HG03095 (cell line): ENCODE data around the gene NHEJ1.

Experiments
- ATAC-seq: cut with Tn5 transposase; IDR thresholded peaks from one replicate; pipeline ENCODE4 v1.9.1; 2021; ENCODE audit warnings: moderate library complexity; ENCODE audit not compliant: unreplicated experiment

The NHEJ1 gene

DNA sequence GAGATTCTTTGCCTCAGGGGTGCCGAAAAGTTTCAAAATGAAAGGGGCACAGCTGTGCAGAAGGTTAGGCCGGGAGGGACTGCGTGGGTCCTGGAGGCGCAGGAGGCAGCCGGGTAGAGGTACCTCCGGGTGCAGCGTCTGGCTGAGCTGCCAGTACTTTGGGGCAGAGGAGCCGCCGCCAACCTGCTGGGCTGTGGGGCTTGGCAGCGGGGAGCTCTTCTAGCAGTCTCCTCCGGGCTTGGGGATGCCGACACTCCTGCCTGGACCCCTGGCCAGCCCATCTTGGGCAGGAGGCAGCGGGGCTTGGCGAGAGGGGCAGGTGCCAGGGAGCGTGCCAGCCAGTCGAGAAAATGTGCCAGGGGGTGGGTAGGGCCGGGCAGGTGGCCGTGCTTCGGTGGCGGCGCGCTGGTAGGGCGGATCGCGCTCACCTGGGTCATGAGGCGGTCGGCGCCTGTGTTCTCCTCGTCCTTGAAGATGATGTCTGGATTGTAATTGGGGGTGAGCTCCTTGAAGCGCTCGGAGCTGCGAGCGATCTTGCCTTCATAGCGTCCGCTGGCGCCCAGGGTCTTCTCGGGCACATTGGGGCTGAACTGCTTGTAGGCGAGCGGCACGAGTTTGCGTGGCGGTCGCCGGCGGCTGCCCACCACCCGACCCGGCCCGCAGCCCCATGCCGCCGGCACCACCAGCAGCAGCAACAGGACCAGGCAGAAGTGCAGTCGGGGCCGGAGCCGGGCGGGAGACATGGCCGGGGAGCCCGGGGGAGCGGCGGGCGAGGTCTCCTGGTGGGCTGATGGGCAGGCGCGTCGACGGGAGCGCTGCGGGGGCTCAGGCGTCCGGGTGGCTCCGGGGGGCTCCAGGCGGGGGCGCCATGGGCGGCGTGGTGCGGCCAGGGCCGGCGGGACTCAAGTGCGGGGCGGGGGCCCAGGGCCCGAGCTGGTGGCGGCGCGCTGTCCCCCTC lies 100.6 kb downstream of the NHEJ1 start:
- no peak for ATAC-seq

DNA sequence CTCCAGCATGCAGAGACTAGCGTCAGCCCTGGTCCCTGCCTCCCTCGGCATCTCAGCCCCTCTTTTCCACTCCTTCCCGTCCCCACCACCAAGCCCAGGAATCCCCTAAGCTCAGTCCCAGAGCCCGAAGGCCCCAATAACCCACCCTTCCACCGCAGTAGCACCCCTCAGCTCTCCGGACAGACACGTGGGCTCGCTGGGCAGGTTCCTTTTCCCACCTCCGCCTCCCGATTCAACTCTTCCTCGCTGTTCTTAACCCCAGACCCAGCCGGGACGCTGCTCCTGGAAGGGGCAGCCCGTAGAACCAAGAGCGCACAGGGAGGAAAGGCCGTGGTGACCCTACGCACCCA lies 101.3 kb downstream of the NHEJ1 start:
- no peak for ATAC-seq

GRCh38 chr2:219058541-219059374 lies 101.9 kb downstream of the NHEJ1 start:
- ATAC-seq, result no peak

GRCh38 chr2:219057709-219058540 lies 102.7 kb downstream of the NHEJ1 start:
- peak; percentile 89 for ATAC-seq

DNA sequence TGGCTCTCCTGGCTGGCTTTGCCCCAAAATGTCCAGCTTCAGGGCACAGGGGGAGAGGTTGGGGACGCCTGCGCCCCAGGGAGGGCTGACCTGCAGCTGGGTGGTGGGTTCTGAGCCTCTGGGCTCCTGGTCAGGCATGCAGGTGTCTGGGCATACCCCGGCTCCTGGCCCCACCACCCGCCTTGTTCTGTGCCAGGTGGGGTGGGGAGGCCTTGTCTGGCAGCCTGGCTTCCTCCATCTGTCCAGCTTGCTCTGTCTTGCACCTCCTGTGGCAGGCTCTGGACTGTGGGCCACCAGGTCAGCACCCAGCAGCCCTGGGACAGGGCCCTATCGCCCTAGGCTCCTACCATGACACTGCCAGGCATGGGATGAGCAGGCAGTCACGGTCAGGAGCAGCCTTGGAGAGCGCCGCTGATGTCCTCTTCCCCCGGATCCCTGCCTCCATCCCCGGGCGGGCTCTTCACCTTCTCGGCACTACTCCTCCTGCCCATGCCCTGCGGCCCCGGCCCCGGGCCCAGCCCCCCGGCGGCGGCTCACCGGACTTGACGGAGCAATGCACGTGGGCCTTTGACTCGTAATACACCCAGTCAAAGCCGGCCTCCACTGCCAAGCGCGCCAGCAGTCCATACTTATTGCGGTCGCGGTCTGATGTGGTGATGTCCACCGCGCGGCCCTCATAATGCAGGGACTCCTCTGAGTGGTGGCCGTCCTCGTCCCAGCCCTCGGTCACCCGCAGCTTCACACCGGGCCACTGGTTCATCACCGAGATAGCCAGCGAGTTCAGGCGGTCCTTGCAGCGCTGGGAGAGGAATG lies 103.5 kb downstream of the NHEJ1 start:
- ATAC-seq, result no peak

- no peak for ATAC-seq
These were observed 104.3 kb downstream of the NHEJ1 start for GRCh38 chr2:219056176-219056895.

GRCh38 chr2:219054956-219055903 lies 105.4 kb downstream of the NHEJ1 start:
- no peak for ATAC-seq

DNA sequence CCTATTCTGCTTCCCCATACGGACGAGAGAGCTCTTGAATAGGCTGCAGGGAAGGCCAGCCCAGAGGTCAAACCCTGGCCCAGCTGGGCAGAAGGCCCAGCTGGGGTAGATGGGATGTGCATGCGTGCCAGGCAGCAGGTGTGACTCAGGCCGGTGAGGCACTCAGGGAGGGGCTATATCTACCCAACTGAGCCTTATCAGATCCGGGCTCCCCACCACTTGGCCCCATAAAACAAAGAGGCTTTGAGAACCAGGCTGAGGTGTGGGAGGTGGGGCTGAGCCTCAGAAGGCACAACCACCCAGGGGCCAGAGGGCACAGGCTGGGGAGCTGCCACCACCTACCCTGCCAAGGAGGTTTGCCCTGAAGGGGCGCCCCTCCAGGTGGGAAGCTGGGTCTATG lies 111.3 kb downstream of the NHEJ1 start:
- ATAC-seq, result no peak

- no peak for ATAC-seq
These were observed 114.6 kb downstream of the NHEJ1 start for GRCh38 chr2:219045937-219046550.

GRCh38 chr2:219042750-219043149 lies 117.9 kb downstream of the NHEJ1 start:
- ATAC-seq, result no peak

GRCh38 chr2:219042157-219042556 lies 118.5 kb downstream of the NHEJ1 start:
- ATAC-seq, result no peak

DNA sequence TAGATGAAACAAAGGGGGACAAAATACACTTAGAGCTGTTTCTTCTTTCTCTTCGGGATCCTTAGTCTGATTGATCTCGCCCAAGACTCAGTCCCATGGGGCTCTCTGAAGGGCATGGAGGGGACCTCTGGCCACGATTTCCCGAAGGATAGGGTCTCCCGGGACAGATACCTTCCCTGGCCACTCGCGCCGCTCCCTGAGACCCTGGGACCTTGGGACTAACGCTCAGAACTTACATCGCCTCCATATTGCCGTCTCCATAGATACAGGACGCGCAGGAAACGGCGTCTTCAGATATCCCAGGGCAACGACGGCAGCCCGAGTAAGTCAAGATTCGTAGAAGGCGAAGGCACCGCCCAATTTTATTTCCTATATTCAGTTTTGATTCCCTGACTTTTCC lies 119.4 kb downstream of the NHEJ1 start, which contains the start of gene CFAP65:
CFAP65 (minus strand) TSS at position 265 of the 400 bp plus-strand sequence. CDS start 2,468 bp downstream, outside the sequence.
- no peak for ATAC-seq

DNA sequence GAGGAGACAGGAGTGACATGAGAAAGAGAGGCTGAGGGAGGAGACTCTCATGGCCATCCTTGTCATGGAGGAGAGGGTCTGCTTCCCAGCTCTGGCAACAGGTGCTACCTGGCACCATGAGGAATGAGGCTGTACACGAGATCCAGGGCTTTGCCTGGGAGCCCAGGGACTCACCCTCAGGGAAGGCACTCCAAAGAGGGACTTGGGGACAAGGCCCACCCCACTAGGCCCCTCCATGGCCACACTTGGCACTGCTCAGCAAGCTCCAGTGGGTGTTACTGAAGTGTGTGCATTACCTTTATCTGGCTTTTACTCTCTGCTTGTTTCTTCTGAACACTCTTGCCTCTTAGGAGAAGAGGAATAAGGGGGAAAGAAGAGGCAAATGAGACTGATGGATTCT lies 122.0 kb downstream of the NHEJ1 start:
- no peak for ATAC-seq

GRCh38 chr2:219037783-219038499 lies 122.7 kb downstream of the NHEJ1 start:
- no peak for ATAC-seq

DNA sequence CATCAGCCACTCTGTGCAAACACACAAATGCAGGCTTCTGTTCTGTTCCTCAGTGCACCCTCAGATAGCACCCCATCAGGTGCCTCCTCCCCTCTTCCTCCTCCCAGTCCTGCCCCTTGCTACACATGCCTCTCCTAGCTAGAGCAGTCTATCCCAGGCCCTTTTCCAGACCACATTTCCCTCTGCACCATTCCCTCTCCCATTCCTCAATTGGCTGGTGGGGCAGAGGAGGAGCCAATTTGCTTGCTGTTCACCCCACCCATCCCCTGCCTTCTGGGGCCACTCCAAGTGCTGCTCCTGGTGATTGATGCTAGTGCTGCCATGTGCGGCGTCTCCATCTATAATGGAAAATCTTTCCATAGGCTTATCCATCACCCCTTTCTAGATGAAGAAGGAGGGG lies 124.7 kb downstream of the NHEJ1 start:
- ATAC-seq, result no peak

DNA sequence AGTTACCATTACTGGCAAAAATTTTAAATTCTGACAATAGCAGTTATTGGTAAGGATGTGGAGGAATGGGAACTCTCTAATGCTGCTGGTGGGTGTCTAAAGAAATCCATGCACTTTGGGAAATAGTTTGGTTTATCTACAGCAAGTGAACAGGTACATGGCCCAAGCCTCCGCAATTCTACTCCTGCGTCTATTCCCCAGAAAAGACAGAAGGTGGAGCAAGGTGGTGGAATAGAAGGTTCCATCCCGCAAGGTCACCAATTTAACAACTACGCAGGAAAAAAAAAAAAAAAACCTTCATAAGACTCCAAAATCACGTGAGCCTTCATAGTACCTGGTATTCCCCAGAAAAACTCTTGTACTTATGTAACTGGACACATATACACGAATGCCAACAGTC lies 125.8 kb downstream of the NHEJ1 start:
- no peak for ATAC-seq

DNA sequence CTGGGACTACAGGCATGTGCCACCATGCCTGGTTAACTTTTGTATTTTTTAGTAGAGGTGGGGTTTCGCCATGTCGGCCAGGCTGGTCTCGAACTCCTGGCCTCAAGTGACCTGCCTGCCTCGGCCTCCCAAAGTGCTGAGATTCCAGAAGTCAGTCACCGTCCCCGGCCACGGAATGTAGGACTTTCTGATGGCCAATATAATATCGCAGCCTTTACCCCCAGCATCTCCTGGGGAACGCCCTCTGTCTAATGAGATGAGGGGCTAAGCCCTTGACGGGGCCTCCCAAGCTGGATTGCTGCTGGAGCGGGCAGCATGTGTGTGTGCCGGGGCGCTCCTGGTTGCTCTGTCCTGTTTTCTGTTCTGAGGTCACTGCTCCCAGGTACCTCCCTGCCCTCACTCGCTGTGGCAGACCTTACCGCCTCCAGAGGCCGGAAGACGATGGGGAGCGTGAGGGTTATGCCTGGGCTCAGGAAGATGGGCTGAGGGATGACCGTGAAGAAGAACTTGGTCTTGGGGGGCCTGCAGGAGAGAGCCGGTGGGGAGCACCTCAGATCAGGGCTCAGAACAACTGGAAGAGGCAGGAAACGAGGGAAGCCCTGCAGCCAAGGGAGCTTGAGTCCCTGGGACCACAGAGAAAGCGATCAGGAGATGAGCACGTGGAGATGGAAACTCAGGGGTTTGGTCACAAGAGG lies 128.4 kb downstream of the NHEJ1 start:
- no peak for ATAC-seq
